Activated effector memory CD4-positive, alpha-beta T cell treated with anti-CD3 and anti-CD28 coated beads, Interleukin-2, amount 50 U/mL, for 16 hours (primary cell): ENCODE results near the gene SCARF2.
"Not testable (repeated sequence)": the region's sequence is repeated elsewhere in the genome, so short reads cannot be mapped to it uniquely, and the experiment has no call there.

Source experiments
- DNase-seq: peaks from one replicate; pipeline ENCODE4 v3.0.0-alpha.2; 2020

Gene SCARF2

DNA sequence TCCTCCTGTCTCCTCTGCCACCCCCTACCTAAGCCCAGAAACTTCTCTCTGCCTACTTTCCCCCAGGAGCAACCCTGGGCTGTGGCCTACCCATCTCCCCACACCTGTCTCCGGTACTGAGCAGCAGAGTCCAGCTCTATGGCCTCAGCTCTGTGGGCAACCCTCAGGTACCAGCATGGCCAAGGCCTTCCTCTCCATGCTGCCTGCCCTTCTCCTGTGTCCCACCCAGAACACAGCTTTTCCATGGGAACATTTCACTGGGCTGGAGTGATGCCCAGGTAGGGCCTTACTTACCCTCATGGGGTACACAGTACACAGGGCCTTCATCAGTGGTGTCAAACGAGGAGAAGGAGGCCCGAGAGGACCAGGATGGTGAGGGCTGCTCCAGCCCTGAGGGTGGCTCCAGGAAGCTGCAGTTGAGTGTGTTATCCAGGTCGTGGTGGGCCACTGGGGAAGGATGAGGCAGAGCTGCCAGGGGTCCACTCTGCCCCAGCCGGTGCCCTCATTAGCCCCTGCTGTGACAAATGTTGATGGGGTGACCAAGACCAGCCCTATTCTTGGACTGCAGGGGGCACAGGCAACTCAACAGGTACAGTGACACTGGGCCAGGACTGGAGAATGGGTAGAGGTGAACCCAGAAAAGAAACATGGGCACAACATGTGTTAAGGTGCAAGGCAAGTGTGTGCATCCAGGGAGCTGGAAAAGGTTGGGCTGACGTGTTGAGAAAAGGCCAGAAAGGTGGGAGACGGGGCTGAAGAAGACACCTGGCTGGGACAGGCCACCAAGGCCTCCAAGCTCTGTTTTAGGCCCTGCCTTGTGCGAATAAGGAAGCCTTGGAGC lies 10.3 kb downstream of the SCARF2 start:
- DNase-seq: peak; percentile 58

DNA sequence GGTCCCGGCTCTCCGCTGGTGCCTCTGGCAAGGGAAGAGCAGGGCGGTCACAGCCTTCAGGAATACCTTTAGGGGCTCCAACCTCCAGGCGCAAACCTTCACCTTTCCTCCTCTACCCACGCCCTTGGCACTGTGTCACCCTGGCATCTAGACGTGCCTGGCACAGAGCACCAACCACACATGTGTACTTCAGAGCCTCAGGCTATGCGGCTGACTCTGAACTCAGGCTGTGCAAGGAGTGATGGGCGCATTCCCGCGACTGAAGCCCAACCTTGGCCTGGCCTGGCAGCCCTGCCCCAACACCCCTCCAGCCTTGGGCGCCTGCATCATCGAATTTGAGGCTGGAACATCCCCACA lies 11.4 kb downstream of the SCARF2 start:
- no peak for DNase-seq

- DNase-seq: no peak
These were observed 11.9 kb downstream of the SCARF2 start for GRCh38 chr22:20425566-20426258.

DNA sequence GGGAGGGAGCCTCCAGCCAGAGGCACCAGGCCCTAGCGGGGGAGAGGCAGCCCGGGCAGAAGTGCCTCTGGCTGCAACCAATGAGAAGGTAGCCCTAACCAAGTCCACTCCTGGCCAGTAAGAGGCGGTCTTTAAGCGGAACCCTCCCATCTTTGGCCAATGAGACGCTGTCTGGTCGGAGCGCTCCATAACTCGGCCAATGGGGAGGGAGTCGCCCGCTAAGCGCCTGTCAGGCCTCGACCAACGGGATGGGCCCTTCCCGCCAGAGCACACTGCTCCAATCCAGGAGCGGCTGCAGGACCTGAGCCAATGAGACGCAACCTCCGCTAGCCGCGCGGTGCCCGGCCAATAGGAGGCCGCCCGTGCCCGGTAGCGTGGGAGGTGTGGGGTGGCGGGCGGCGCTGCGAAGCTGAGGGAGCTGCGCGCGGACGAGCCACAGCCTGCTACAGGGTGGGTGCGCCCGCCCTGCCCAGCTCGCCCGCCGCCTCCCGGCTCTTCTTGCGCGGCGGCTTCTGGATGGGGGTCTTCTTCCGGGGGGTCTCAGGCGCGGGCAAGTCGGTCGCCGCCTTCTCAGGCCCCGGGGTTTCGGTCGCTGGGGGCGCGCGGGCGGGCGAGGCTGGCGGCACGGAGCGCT lies 12.6 kb downstream of the SCARF2 start:
- peak; percentile 67 for DNase-seq

GRCh38 chr22:20424568-20424931 lies 13.1 kb downstream of the SCARF2 start:
- no peak for DNase-seq

GRCh38 chr22:20423906-20424551 lies 13.6 kb downstream of the SCARF2 start:
- no peak for DNase-seq

GRCh38 chr22:20423008-20423905 lies 14.4 kb downstream of the SCARF2 start:
- peak; percentile 53 for DNase-seq

DNA sequence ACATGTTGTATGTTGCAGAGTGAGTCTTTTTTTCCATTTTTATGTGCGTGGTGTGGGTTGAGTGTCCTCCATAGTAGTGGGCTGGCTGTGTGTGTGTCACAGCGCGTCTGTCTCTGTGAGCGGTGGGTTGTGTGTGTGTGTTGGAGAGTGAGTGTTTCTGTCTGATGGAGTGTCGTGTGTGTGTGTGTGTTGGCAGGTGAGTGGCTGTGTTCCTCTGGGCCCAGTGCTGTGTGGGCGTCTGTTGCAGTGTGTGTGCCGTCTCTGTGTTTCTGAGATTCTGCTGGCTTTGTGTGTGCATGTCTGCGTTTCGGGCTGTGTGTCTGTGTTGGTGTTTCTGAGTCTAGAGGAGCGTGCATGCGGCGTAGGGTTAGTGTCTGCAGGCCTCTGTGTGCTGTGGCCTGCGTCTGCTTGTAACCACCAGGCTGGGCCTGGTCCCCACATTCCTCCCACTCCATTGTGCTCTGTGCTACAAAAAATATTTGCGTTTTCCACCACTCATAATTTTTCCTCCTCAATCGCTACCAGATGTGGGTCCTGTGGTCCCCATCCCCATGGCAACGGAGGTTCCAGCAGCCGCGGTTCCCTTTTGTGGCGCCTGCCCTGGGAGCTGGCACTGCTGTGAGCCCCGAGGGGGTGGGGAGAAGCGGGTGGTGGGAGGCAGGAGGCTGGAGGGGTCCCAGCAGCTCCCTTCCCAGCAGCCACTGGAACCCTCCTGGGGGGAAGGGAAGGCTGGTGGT lies 15.2 kb downstream of the SCARF2 start:
- peak; percentile 57 for DNase-seq

DNA sequence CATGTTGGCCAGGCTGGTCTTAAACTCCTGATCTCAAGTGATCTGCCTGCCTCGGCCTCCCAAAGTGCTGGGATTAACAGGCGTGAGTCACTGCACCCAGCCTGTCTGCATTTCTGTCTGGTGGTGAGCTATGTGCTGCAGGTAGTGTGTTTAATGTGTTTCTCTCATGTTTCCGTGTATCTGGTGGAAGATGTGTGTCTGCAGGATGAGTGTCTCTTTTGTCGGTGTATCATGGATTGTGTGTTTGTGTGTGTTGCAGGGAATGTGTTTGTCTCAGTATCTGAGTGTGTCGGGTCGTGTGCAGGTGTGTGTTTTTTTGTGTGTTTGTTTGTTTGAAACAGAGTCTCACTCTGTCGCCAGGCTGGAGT lies 16.1 kb downstream of the SCARF2 start:
- DNase-seq: peak; percentile 42

- peak; percentile 8 for DNase-seq
These were observed 17.3 kb downstream of the SCARF2 start for GRCh38 chr22:20420157-20420842.

- DNase-seq: no peak
These were observed 18.0 kb downstream of the SCARF2 start for GRCh38 chr22:20419664-20419951.

GRCh38 chr22:20418211-20418788 lies 19.3 kb downstream of the SCARF2 start:
- DNase-seq: peak; percentile 91

DNA sequence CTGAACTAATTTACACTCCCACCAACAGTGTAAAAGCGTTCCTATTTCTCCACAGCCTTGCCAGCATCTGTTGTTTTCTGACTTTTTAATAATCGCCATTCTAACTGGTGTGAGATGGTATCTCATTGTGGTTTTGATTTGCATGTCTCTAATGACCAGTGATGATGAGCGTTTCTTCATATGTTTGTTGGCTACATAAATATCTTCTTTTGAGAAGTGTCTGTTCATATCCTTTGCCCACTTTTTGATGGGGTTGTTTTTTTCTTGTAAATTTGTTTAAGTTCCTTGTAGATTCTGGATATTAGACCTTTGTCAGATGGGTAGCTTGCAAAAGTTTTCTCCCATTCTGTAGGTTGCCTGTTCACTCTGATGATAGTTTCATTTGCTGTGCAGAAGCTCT lies 21.9 kb downstream of the SCARF2 start:
- DNase-seq: not testable (repeated sequence)

GRCh38 chr22:20415241-20415640 lies 22.4 kb downstream of the SCARF2 start:
- not testable (repeated sequence) for DNase-seq

DNA sequence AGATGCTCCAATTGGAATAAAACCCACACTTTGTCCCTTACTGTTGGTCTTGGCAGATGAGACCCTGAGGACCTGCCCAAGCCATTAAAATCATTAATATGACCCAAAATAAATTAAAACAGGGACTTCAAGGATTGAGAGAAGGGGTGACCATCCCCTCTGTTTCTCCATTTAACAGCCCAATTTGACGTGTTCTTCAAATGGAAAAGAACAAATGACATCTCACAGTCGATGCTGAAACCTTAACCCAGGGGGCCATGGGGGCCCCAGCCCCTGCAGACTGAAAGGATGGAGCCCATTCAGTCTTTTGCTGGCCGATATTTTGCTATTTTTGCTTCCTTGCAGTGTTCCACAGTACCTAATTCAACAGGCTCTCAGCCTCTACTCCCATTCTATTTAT lies 23.2 kb downstream of the SCARF2 start:
- no peak for DNase-seq

GRCh38 chr22:20414059-20414440 lies 23.6 kb downstream of the SCARF2 start:
- no peak for DNase-seq

- peak; percentile 9 for DNase-seq
These were observed 24.2 kb downstream of the SCARF2 start for GRCh38 chr22:20413217-20414058.

DNA sequence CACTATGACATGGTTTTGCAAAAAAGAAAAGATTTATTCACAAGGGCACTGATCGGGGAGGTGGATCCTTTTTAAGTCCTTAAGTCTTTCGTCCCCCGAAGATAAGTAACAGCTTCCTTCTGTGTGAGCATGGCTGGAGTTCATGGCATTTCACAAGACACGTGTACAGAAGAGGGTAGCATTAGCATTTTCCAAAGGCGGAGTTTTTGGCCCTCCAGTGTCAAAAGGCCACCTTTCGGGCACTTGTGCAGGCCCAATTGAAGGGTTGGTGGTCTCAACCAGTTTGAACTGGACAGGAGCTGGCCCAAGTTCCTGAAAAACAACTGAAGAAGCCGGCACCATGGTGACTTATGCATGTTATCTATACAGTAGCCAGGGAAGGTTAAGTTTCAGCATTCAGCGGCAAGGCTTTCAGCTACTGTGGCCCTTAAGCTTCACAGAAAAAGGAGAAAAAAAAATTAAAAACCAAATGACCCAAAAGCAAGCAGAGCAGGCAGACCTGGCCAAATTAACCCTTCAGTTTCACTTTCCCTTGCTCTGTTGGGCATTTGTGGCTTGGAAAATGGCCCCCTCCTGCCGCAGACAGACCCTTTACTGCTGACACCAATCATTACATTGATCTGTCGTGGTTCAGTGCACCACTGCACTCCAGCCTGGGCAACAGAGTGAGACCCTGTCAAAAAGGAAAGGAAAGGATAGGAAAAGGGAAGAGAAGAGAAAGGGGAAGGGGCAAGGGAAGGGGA lies 25.0 kb downstream of the SCARF2 start:
- peak; percentile 39 for DNase-seq

DNA sequence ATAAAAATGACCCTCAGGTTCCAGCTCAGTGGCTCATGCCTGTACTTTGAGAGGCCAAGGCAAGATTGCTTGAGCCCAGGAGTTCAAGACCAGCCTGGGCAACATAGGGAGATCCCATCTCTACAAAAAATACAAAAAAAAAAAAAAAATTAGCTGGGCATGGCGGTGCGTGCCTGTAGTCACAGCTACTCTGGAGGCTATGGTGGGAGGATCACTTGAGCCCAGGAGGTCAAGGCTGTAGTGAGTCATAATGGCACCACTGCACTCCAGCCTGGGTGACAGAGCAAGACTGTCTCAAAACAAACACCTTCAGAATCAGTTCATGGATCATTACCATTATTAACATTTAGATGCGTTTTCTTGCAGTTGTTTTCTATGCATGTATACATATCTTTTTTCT lies 28.2 kb downstream of the SCARF2 start:
- not testable (repeated sequence) for DNase-seq
